Nephron (organoid): ENCODE measurements around the gene CCDC121.

Source experiments
- H3K27ac Mint-ChIP-seq, 3 experiments: 2 replicates each; pipeline ENCODE4 v1.8.0; 2020; ENCODE audit warnings: mixed read lengths in 3 of 3, mild to moderate bottlenecking in 2 of 3, moderate library complexity in 1 of 3
- H3K27me3 Mint-ChIP-seq: 2 replicates; pipeline ENCODE4 v1.8.0; 2021; ENCODE audit warnings: low read depth, mild to moderate bottlenecking, moderate library complexity, mixed read lengths
- H3K36me3 Mint-ChIP-seq: 2 replicates; pipeline ENCODE4 v1.8.0; 2020; ENCODE audit warnings: low read depth, mixed read lengths
- H3K4me1 Mint-ChIP-seq: 2 replicates; pipeline ENCODE4 v1.8.0; 2020; ENCODE audit warnings: mixed read lengths
- H3K4me3 Mint-ChIP-seq, 3 experiments: 2 replicates each; pipeline ENCODE4 v1.8.0; 2020; ENCODE audit warnings: mild to moderate bottlenecking in 3 of 3, mixed read lengths in 3 of 3, moderate library complexity in 2 of 3
- H3K9me3 Mint-ChIP-seq: 2 replicates; pipeline ENCODE4 v1.8.0; 2020; ENCODE audit warnings: mixed read lengths
- CTCF ChIP-seq, 3 experiments: fragments of 200-600 bp; sonication (generic); IDR thresholded peaks; one replicate each; pipeline ENCODE4 v1.5.0; 2021; ENCODE audit warnings: antibody characterized with exemption in 3 of 3; ENCODE audit not compliant: unreplicated experiment in 3 of 3

Gene CCDC121

DNA sequence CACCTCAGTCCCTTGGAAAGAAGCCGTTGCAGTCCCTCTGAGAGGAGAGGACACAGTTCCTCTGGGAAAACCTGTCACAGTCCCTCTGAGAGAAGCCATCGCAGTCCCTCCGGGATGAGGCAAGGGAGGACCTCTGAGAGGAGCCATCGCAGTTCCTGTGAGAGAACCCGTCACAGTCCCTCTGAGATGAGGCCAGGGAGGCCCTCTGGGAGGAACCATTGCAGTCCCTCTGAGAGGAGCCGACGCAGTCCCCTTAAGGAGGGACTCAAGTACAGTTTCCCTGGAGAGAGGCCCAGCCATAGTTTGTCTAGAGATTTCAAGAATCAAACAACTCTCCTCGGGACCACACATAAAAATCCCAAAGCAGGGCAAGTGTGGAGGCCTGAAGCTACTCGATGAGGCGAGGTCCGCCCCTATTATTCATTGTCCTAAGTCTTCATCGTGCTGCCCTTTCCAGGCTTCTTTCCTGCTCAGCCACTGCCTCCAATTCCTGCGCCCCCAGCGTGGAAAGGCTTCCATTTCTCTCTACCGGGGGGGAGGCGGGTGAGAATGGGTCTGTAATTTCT is 46.6 kb downstream of the CCDC121 start:
- Mint-ChIP-seq H3K36me3 (peaks cover 61% of the 10 kb centered on the region), H3K9me3 (peaks cover 67% of the 10 kb centered on the region), H3K27ac (peak overlapping the region; percentile 76 to 92 (median 91)), H3K4me1 (peaks cover 24% of the 10 kb centered on the region), H3K27me3 (no peaks in the 10 kb centered on the region), H3K4me3 (peak overlapping the region; percentile 98 to 100 (median 99))
- TF ChIP-seq CTCF (IDR thresholded peaks at IDR 0.05; ENCODE audit: unreplicated experiment in 3 of 3), result no peak

DNA sequence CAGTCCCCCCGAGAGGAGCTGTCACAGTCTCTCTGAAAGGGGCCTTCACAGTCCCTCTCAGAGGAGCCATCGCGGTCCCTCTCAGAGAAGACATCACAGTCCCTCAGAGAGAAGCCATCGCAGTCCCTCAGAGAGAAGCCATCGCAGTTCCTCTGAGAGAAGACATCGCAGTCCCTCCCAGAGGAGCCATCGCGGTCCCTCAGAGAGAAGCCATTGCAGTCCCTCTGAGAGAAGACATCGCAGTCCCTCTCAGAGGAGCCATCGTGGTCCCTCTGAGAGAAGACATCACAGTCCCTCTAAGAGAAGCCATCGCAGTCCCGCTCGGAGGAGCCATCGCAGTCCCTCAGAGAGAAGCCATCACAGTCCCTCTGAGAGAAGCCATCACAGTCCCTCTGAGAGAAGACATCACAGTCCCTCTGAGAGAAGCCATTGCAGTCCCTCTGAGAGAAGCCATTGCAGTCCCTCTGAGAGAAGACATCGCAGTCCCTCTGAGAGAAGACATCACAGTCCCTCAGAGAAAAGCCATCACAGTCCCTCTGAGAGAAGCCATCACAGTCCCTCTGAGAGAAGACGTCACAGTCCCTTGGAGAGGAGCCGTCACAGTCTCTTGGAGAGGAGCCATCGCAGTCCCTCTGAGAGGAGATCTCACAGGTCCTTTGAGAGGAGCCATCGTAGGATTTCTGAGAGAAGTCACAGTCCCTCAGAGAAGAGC is 47.2 kb downstream of the CCDC121 start:
- peaks cover 66% of the 10 kb centered on the region for H3K9me3 Mint-ChIP-seq
- peaks cover 24% of the 10 kb centered on the region for H3K4me1 Mint-ChIP-seq
- no peak for TF ChIP-seq CTCF (IDR thresholded peaks at IDR 0.05; ENCODE audit: unreplicated experiment in 3 of 3)
- peaks cover 57% of the 10 kb centered on the region for H3K36me3 Mint-ChIP-seq
- peak overlapping the region; percentile 98 to 100 (median 99) for H3K4me3 Mint-ChIP-seq
- no peaks in the 10 kb centered on the region for H3K27me3 Mint-ChIP-seq
- H3K27ac Mint-ChIP-seq, result no peak overlapping the region
